Measurements from ENCODE around the gene MCM8.

Gene MCM8

GRCh38 chr20:5950271-5951031, at the start of gene MCM8, which contains the start of gene TRMT6:
TSS of gene MCM8 (plus strand) at chr20:5950652. CDS start at chr20:5952016, 1,364 bp downstream.
TSS of gene TRMT6 (minus strand) at chr20:5950533. CDS start at chr20:5950405, 128 bp downstream.
- DNase-seq, result peak; percentile 95

GRCh38 chr20:5900908-5901307, 49.5 kb upstream of the MCM8 start:
- no peak for DNase-seq

- no peak for DNase-seq
Observed at GRCh38 chr20:5908981-5909380, 41.5 kb upstream of the MCM8 start.

GRCh38 chr20:5910186-5910585, 40.3 kb upstream of the MCM8 start:
- no peak for DNase-seq

- DNase-seq, result no peak
Observed at GRCh38 chr20:5913166-5913565, 37.3 kb upstream of the MCM8 start.

- DNase-seq, result no peak
Observed at GRCh38 chr20:5914859-5915258, 35.6 kb upstream of the MCM8 start.

GRCh38 chr20:5918856-5919625, 31.4 kb upstream of the MCM8 start:
- no peak for DNase-seq

- no peak for DNase-seq
Observed at GRCh38 chr20:5919626-5920544, 30.6 kb upstream of the MCM8 start.

GRCh38 chr20:5920581-5920980, 29.9 kb upstream of the MCM8 start:
- DNase-seq, result no peak

- no peak for DNase-seq
Observed at GRCh38 chr20:5923493-5923892, 27.0 kb upstream of the MCM8 start.

GRCh38 chr20:5925551-5925950, 24.9 kb upstream of the MCM8 start:
- no peak for DNase-seq

- no peak for DNase-seq
Observed at GRCh38 chr20:5927749-5928462, 22.5 kb upstream of the MCM8 start.

GRCh38 chr20:5928836-5929715, 21.4 kb upstream of the MCM8 start:
- DNase-seq, result no peak

- DNase-seq, result no peak
Observed at GRCh38 chr20:5931411-5931810, 19.0 kb upstream of the MCM8 start.

- no peak for DNase-seq
Observed at GRCh38 chr20:5932796-5933195, 17.7 kb upstream of the MCM8 start.

GRCh38 chr20:5933802-5934436, 16.5 kb upstream of the MCM8 start:
- DNase-seq, result no peak

- no peak for DNase-seq
Observed at GRCh38 chr20:5935384-5935783, 15.1 kb upstream of the MCM8 start.

GRCh38 chr20:5936238-5936637, 14.2 kb upstream of the MCM8 start:
- no peak for DNase-seq

- DNase-seq, result no peak
Observed at GRCh38 chr20:5938456-5939029, 11.9 kb upstream of the MCM8 start.

- DNase-seq, result no peak
Observed at GRCh38 chr20:5945963-5946362, 4.5 kb upstream of the MCM8 start.

- DNase-seq, result no peak
Observed at GRCh38 chr20:5947276-5947675, 3.2 kb upstream of the MCM8 start.

Data from NCI-H774 (cell line).